ENCODE measurements around the gene RPL35.

The RPL35 gene

GRCh38 chr9:124829334-124829669, 32.5 kb downstream of the RPL35 start:
- Histone ChIP-seq H4K20me1 (no peaks in the 10 kb centered on the region), H3K4me1 (peaks cover 36% of the 10 kb centered on the region), H3K9ac (no peak overlapping the region), H3K27me3 (no peaks in the 10 kb centered on the region), H3K9me3 (no peaks in the 10 kb centered on the region; the same call in 1 of the 2 replicates), H3K36me3 (no peaks in the 10 kb centered on the region), H3K4me3 (no peak overlapping the region), H3K4me2 (no peak overlapping the region), H3K27ac (no peak overlapping the region)
- no peak for TF ChIP-seq Cebpa-rat (IDR thresholded peaks at IDR 0.05)

DNA sequence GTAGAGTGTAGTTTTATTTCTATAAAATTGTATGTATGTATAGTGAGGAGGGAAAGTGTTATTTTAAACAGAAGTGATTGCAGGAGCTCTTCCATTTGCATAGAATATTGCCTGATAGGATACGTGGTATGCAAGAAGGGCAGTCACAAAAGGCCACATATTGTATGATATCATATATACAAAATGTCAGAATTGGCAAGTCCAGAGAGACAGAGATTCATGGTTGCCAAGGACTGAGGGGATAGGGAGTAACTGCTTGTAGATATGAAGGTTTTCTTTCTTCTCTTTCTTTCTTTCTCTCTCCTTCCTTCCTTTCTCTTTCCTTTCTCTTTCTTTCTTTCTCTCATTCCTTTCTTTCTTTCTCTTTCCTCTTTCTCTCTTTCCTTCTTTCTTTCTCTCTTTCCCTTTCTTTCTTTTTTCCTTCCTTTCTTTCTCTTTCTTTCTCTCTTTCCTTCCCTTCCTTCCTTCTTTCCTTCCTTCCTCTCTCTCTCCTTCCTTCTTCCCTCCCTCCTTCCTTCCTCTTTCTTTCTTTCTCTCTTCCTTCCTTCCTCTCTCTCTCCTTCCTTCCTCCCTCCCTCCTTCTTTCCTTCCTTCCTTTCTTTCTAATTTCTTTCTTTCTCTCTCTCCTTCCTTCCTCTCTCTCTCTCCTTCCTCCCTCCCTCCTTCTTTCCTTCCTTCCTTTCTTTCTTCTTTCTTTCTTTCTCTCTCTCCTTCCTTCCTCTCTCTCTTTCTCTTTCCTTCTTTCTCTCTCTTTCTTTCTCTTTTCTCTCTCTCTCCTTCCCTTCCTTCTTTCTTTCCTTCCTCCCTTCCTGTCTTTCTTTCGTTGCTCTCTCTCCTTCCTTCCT, 33.0 kb downstream of the RPL35 start:
- Histone ChIP-seq H3K9me3 (no peaks in the 10 kb centered on the region; the same call in 1 of the 2 replicates), H4K20me1 (no peaks in the 10 kb centered on the region), H3K36me3 (no peaks in the 10 kb centered on the region), H3K9ac (no peak overlapping the region), H3K27me3 (no peaks in the 10 kb centered on the region), H3K4me3 (no peak overlapping the region), H3K27ac (no peak overlapping the region), H3K4me2 (no peak overlapping the region), H3K4me1 (peaks cover 30% of the 10 kb centered on the region)
- TF ChIP-seq Cebpa-rat (IDR thresholded peaks at IDR 0.05), result no peak

- H3K9me3 ChIP-seq, result no peaks in the 10 kb centered on the region
- H3K4me1 ChIP-seq, result no peaks in the 10 kb centered on the region
- no peak overlapping the region for H3K9ac ChIP-seq
- H3K4me3 ChIP-seq, result no peak overlapping the region
- H3K27ac ChIP-seq, result no peak overlapping the region
- no peaks in the 10 kb centered on the region for H3K36me3 ChIP-seq
- no peaks in the 10 kb centered on the region for H4K20me1 ChIP-seq
- H3K4me2 ChIP-seq, result no peak overlapping the region
- no peak for TF ChIP-seq Cebpa-rat (IDR thresholded peaks at IDR 0.05)
- no peaks in the 10 kb centered on the region for H3K27me3 ChIP-seq
Observed at GRCh38 chr9:124820698-124821623, 40.8 kb downstream of the RPL35 start.

GRCh38 chr9:124818431-124819281, 43.1 kb downstream of the RPL35 start:
- Histone ChIP-seq H3K9ac (no peak overlapping the region), H3K9me3 (no peaks in the 10 kb centered on the region), H3K4me3 (no peak overlapping the region), H4K20me1 (no peaks in the 10 kb centered on the region), H3K4me1 (no peaks in the 10 kb centered on the region), H3K4me2 (no peak overlapping the region), H3K36me3 (no peaks in the 10 kb centered on the region), H3K27ac (no peak overlapping the region), H3K27me3 (no peaks in the 10 kb centered on the region)
- TF ChIP-seq Cebpa-rat (IDR thresholded peaks at IDR 0.05), result no peak

DNA sequence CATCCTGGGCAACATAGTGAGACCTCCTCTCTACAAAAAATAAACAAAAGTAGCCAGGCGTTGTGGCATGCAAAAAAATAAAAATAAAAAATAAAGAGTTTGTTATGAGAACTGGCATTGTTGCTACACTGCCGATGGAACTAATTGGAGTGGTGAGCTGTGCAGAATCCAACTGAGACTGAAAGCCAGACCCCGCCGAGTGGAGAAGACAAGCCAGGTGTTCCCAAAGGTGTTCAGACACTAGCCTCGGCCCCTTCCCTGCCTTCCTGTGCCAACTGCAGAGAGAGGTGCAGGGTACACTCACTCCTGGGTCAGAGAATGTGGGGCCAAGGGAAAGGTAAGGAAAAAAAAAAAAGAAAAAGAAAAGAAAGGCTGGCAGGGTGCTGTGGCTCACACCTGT, 46.2 kb downstream of the RPL35 start:
- H4K20me1 ChIP-seq, result no peaks in the 10 kb centered on the region
- H3K9ac ChIP-seq, result no peak overlapping the region
- no peaks in the 10 kb centered on the region for H3K9me3 ChIP-seq
- no peaks in the 10 kb centered on the region for H3K4me1 ChIP-seq
- H3K4me3 ChIP-seq, result no peak overlapping the region
- H3K27me3 ChIP-seq, result no peaks in the 10 kb centered on the region
- no peaks in the 10 kb centered on the region for H3K36me3 ChIP-seq
- TF ChIP-seq Cebpa-rat (IDR thresholded peaks at IDR 0.05), result no peak
- H3K4me2 ChIP-seq, result no peak overlapping the region
- no peak overlapping the region for H3K27ac ChIP-seq

DNA sequence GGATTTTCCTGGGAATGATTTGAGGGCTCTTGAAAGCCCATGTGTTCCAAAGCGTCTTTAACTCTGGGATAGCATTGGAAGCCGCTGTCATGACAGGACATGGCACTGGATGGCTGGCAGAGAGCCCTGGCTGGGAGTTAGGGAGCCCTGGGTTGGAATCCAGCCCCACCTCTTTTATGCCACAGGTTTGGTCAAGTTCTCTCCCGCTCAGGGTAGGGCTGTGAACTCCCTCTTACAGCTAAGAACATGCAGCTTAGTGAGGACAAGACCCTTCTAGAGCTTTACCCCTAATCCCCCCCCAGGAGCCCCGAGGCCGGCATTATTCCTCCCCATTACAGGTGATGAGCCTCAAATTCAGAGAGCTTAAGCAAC, 47.6 kb downstream of the RPL35 start:
- no peaks in the 10 kb centered on the region for H3K4me1 ChIP-seq
- no peaks in the 10 kb centered on the region for H3K27me3 ChIP-seq
- H3K4me3 ChIP-seq, result no peak overlapping the region
- no peaks in the 10 kb centered on the region for H3K9me3 ChIP-seq
- H3K9ac ChIP-seq, result no peak overlapping the region
- no peak overlapping the region for H3K27ac ChIP-seq
- no peak overlapping the region for H3K4me2 ChIP-seq
- no peaks in the 10 kb centered on the region for H4K20me1 ChIP-seq
- no peaks in the 10 kb centered on the region for H3K36me3 ChIP-seq
- TF ChIP-seq Cebpa-rat (IDR thresholded peaks at IDR 0.05), result no peak

DNA sequence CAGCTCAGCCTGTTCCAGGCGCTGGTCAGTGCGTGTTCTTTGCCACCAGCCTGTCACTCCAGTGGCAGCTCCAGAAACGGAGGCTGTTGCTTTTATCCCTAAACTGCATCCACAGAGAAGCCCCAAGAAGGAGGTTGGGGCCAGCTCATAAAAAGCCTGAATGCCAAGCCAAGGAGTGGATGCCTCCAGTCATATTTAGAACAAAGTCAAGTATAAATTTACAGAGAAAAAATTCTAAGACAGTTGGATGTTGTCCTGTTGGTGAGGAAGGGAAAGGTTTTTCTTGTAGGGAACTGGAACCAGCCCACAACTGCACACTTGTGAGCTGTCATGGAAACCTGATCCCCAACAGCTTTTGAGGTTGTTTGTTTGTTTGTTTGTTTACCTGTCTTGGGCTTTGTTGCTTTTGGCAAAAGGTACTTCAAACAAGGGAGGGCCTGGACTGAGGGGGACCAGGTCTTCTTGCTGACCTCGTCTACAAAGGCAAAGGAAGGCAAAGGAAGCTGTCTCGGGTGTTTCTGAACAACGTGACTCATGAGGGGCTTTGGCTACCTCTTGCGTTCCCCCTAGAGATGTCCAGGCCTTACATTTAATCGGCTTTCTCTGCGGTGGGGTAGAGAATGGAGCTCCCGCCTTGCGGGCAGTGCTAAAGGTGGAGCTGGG, 48.1 kb downstream of the RPL35 start:
- no peaks in the 10 kb centered on the region for H3K27me3 ChIP-seq
- no peak overlapping the region for H3K9ac ChIP-seq
- H3K27ac ChIP-seq, result no peak overlapping the region

DNA sequence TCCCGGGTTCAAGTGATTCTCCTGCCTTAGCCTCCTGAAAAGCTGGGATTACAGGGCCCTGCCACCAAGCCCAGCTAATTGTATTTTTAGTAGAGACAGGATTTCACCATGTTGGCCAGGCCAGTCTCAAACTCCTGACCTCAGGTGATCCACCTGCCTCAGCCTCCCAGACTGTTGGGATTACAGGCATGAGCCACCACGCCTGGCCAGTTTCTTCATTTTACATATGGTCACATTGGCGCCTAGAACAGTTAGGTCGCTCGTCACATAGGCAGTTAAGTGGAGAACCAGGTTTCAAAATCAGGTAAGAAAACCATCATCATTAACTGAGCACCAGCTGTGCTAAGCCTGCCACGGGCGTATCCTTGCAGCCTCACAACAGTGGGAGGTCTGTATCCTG, 48.7 kb downstream of the RPL35 start:
- H4K20me1 ChIP-seq, result no peaks in the 10 kb centered on the region
- H3K27ac ChIP-seq, result no peak overlapping the region
- H3K36me3 ChIP-seq, result no peaks in the 10 kb centered on the region
- no peak overlapping the region for H3K9ac ChIP-seq
- no peaks in the 10 kb centered on the region for H3K27me3 ChIP-seq
- TF ChIP-seq Cebpa-rat (IDR thresholded peaks at IDR 0.05), result no peak
- no peaks in the 10 kb centered on the region for H3K9me3 ChIP-seq
- H3K4me3 ChIP-seq, result no peak overlapping the region
- H3K4me2 ChIP-seq, result no peak overlapping the region
- H3K4me1 ChIP-seq, result no peaks in the 10 kb centered on the region

More for the DNA sequence above, 48.1 kb downstream of the RPL35 start:
- Histone ChIP-seq H3K4me1 (no peaks in the 10 kb centered on the region), H3K9me3 (no peaks in the 10 kb centered on the region), H3K36me3 (no peaks in the 10 kb centered on the region), H3K4me2 (no peak overlapping the region), H4K20me1 (no peaks in the 10 kb centered on the region), H3K4me3 (no peak overlapping the region)
- no peak for TF ChIP-seq Cebpa-rat (IDR thresholded peaks at IDR 0.05)

GRCh38 chr9:124812441-124812876, 49.3 kb downstream of the RPL35 start:
- Histone ChIP-seq H3K9me3 (no peaks in the 10 kb centered on the region), H3K36me3 (no peaks in the 10 kb centered on the region), H3K27me3 (no peaks in the 10 kb centered on the region), H3K27ac (no peak overlapping the region), H3K9ac (no peak overlapping the region), H4K20me1 (no peaks in the 10 kb centered on the region), H3K4me1 (no peaks in the 10 kb centered on the region), H3K4me2 (no peak overlapping the region), H3K4me3 (no peak overlapping the region)
- TF ChIP-seq Cebpa-rat (IDR thresholded peaks at IDR 0.05), result no peak
